NCI-H2107 treated with DMSO at 0.1 percent for 48 hours (cell line): ENCODE measurements around the gene ASPDH.

Source experiments
- DNase-seq: peaks from one replicate; lab custom pipeline; 2025; ENCODE audit not compliant: unreplicated experiment; lab: John Stamatoyannopoulos, UW

Gene ASPDH

GRCh38 chr19:50513746-50514345 is at the start of gene ASPDH:
Gene ASPDH (minus strand): TSS chr19:50513913. CDS start chr19:50513823, 90 bp downstream.
- DNase-seq = no peak

GRCh38 chr19:50562996-50563395 is 49.3 kb upstream of the ASPDH start:
- DNase-seq = no peak

- no peak for DNase-seq
Observed at GRCh38 chr19:50562329-50562728, 48.6 kb upstream of the ASPDH start.

GRCh38 chr19:50559636-50560035 is 45.9 kb upstream of the ASPDH start:
- no peak for DNase-seq

- DNase-seq = no peak
Observed at GRCh38 chr19:50558449-50558848, 44.7 kb upstream of the ASPDH start.

- no peak for DNase-seq
Observed at GRCh38 chr19:50558039-50558438, 44.3 kb upstream of the ASPDH start.

GRCh38 chr19:50557009-50557613 is 43.4 kb upstream of the ASPDH start:
- DNase-seq = no peak

GRCh38 chr19:50556282-50557008 is 42.7 kb upstream of the ASPDH start:
- no peak for DNase-seq

GRCh38 chr19:50555450-50556281 is 42.0 kb upstream of the ASPDH start:
- DNase-seq = no peak

GRCh38 chr19:50555033-50555432 is 41.3 kb upstream of the ASPDH start:
- no peak for DNase-seq

- no peak for DNase-seq
Observed at GRCh38 chr19:50554212-50554611, 40.5 kb upstream of the ASPDH start.

- no peak for DNase-seq
Observed at GRCh38 chr19:50553134-50553703, 39.5 kb upstream of the ASPDH start.

- DNase-seq = no peak
Observed at GRCh38 chr19:50552540-50552939, 38.8 kb upstream of the ASPDH start.

GRCh38 chr19:50551715-50552187 is 38.0 kb upstream of the ASPDH start:
- no peak for DNase-seq

GRCh38 chr19:50551034-50551714 is 37.5 kb upstream of the ASPDH start:
- DNase-seq = no peak

GRCh38 chr19:50550594-50550966 is 36.9 kb upstream of the ASPDH start:
- DNase-seq = no peak

GRCh38 chr19:50549927-50550593 is 36.3 kb upstream of the ASPDH start:
- no peak for DNase-seq

- DNase-seq = no peak
Observed at GRCh38 chr19:50549059-50549926, 35.6 kb upstream of the ASPDH start.
